ENCODE measurements around the gene HBP1.

HBP1 gene

DNA sequence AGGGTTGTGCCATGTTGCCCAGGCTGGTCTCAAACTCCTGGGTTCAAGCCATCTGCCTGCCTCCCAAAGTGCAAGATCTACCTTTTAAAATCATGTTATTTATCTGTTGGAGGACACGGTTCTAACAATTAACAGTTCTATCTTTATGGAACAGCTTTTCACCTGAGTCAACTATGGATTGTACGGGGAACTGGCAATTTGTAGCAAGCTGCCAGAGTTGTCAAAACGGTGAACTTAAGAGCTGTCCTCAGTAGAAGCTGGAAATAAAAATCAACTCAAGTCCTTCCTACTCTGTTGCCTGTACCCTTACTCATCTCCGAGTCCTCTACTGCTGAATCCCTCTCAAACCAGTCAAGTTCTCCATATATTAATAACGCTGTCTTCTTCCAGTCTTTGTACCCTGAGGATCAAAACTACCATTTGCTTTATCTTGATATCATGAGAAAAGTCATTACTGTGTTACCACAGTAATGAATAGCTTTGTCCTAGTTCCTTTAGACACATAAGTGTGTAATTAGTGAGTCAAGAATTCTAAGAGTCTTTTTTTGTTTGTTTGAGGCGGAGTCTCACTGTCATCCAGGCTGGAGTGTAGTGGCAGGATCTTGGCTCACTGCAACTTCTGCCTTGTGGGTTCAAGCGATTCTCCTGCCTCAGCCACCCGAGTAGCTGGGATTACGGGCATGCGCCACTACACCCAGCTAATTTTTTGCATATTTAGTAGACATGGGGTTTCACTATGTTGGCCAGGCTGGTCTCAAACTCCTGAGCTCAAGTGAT, 28.2 kb downstream of the HBP1 start:
- H3K27ac Mint-ChIP-seq, result peak overlapping the region; percentile 70
- TF ChIP-seq, protein P1, sequence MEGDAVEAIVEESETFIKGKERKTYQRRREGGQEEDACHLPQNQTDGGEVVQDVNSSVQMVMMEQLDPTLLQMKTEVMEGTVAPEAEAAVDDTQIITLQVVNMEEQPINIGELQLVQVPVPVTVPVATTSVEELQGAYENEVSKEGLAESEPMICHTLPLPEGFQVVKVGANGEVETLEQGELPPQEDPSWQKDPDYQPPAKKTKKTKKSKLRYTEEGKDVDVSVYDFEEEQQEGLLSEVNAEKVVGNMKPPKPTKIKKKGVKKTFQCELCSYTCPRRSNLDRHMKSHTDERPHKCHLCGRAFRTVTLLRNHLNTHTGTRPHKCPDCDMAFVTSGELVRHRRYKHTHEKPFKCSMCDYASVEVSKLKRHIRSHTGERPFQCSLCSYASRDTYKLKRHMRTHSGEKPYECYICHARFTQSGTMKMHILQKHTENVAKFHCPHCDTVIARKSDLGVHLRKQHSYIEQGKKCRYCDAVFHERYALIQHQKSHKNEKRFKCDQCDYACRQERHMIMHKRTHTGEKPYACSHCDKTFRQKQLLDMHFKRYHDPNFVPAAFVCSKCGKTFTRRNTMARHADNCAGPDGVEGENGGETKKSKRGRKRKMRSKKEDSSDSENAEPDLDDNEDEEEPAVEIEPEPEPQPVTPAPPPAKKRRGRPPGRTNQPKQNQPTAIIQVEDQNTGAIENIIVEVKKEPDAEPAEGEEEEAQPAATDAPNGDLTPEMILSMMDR (IDR thresholded peaks at IDR 0.05), result no peak
- H3K4me1 Mint-ChIP-seq, result no peaks in the 10 kb centered on the region
- H3K27me3 Mint-ChIP-seq (ENCODE audit: low read depth, poor library complexity), result no peaks in the 10 kb centered on the region
- no peak overlapping the region for H3K4me3 Mint-ChIP-seq
- H3K9me3 Mint-ChIP-seq, result no peaks in the 10 kb centered on the region
- no peak for DNase-seq
- H3K36me3 Mint-ChIP-seq (ENCODE audit: low read depth), result peaks cover 45% of the 10 kb centered on the region

DNA sequence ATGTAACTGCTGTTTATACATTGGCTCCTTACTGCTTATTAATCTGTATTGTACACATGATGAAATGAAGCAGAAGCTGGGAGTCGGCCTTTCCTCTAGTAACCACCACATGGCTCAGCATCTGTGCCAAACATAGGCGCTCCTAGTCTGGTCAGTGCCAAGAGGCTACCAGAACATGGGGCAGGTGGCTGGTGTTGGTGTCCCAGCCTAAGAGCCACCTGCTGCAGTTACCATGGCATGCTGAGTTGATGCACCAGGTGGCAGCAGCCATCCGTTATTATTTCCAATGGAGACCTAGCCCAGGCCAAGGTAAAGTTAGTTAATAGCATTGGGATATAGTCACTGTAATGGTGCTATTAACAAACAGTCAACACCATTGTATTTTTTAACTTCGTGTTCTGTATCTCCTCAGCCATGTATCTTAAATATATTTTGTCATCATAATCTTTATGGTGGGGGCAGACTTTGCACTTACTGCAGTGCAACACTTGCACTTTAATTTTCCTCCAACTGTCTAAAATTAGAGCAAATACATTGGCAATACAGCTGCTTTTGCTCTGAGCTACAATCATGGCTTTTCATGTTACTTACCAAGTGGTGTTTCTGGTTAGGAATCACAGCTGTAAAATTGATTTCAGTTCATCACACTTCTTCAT, 33.1 kb downstream of the HBP1 start:
- Mint-ChIP-seq H3K36me3 (ENCODE audit: low read depth) (peaks cover 59% of the 10 kb centered on the region), H3K4me1 (no peaks in the 10 kb centered on the region), H3K27ac (no peak overlapping the region), H3K9me3 (no peaks in the 10 kb centered on the region), H3K4me3 (no peak overlapping the region), H3K27me3 (ENCODE audit: low read depth, poor library complexity) (no peaks in the 10 kb centered on the region)
- DNase-seq, result peak; percentile 30
- TF ChIP-seq, protein P1 (IDR thresholded peaks at IDR 0.05), result peak; percentile 48

DNA sequence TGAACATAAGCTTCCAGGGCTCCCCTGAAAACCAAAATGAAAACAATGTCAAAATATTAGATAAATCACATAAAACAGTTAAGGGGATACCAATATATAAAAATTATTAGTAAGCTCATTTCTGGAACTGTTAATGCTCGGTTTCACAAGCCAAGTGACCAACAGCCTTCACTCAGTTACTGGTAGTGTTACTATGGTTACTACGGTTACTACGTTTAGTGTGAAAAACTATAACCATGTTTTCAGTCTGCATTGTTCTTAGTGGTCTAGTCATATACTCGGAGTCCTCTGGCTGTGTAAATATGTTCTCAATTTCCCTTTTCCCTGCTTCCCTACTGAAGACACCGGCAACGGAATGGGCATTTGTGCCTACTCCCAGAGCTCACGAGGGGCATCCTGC, 34.8 kb downstream of the HBP1 start:
- Mint-ChIP-seq H3K9me3 (no peaks in the 10 kb centered on the region), H3K4me3 (no peak overlapping the region), H3K4me1 (no peaks in the 10 kb centered on the region), H3K27ac (no peak overlapping the region), H3K27me3 (ENCODE audit: low read depth, poor library complexity) (no peaks in the 10 kb centered on the region), H3K36me3 (ENCODE audit: low read depth) (peaks cover 62% of the 10 kb centered on the region)
- no peak for DNase-seq
- TF ChIP-seq, protein P1 (IDR thresholded peaks at IDR 0.05), result no peak

DNA sequence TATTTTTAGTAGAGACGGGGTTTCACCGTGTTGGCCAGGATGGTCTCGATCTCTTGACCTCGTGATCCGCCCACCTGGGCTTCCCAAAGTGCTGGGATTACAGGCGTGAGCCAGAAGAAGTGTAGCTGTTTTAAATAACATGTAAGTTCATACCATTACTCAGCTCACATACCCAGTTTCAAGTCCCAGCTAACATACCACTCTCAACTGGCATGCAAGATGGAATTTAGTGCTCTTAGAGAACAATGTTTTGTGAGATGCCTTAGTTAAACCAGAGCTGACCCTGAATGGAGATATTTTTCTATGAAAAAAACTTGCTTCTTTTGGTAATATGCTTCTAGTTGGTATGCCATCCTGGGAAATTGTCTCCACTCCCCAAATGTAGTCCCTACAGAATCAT, 37.3 kb downstream of the HBP1 start:
- no peak for DNase-seq
- Mint-ChIP-seq H3K36me3 (ENCODE audit: low read depth) (peaks cover 65% of the 10 kb centered on the region), H3K27ac (no peak overlapping the region), H3K27me3 (ENCODE audit: low read depth, poor library complexity) (no peaks in the 10 kb centered on the region), H3K4me3 (no peak overlapping the region), H3K4me1 (no peaks in the 10 kb centered on the region), H3K9me3 (no peaks in the 10 kb centered on the region)
- TF ChIP-seq, protein P1 (IDR thresholded peaks at IDR 0.05), result no peak

DNA sequence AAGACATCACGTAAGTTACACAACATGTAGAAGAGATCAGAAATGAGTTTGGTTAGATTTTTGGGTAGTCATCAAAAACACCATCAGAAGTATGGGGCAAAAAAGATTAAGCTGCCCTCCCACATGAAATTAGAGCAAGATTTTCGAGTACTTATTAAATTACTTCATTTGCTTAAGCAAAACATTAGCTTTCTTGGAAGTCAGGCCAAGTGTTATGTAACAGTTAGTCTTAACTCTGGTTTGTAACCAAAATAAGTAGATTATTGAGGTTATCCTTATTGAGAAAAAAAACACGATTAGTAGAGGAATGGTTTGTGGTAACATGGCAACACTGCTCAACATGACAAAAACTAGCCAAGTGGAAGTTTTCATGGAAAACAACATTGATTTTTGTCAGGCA, 37.9 kb downstream of the HBP1 start:
- DNase-seq, result no peak
- TF ChIP-seq, protein P1 (IDR thresholded peaks at IDR 0.05), result no peak

More for the DNA sequence above, 37.9 kb downstream of the HBP1 start:
- Mint-ChIP-seq H3K4me1 (no peaks in the 10 kb centered on the region), H3K27ac (no peak overlapping the region), H3K27me3 (ENCODE audit: low read depth, poor library complexity) (no peaks in the 10 kb centered on the region), H3K4me3 (no peak overlapping the region), H3K9me3 (no peaks in the 10 kb centered on the region), H3K36me3 (ENCODE audit: low read depth) (peaks cover 61% of the 10 kb centered on the region)

All from nephron progenitor cell (in vitro differentiated cells).